PC-9 (cell line): ENCODE results near the gene CIBAR2. TPM values are rescaled to one million over a fixed set of nuclear protein-coding genes. Genes with fewer than 3 reads are reported as not detected.

ENCODE experiments used
- BruUV-seq: library from RNA; stranded (reverse); fragments of 400-500 nt; replicated peaks from 2 replicates; lab custom pipeline; 2021; lab: Mats Ljungman, UMichigan
- CTCF ChIA-PET: fragments of 300-600 bp; sonication (Branson Sonifier 250); formaldehyde crosslinking; loops from one replicate; lab custom pipeline; 2022; ENCODE audit warnings: antibody characterized with exemption; lab: Charles Lee
- POLR2A ChIA-PET: fragments of 300-600 bp; sonication (Branson Sonifier 250); formaldehyde crosslinking; loops from one replicate; lab custom pipeline; 2022; ENCODE audit warnings: antibody characterized with exemption; ENCODE audit not compliant: unreplicated experiment; lab: Charles Lee
- DNase-seq, 2 experiments: peaks; one replicate each; pipeline versions ENCODE4 v3.0.0 to v3.0.0-alpha.2; 2015 to 2022; ENCODE audit warnings: mixed read lengths in 1 of 2
- H2AFZ ChIP-seq: fragments of 200-600 bp; sonication (generic); 2 replicates; pipeline ENCODE4 v1.8.1; 2017; ENCODE audit warnings: antibody characterized with exemption
- H3F3A ChIP-seq: fragments of 200-600 bp; sonication (generic); 2 replicates; pipeline ENCODE4 v1.8.1; 2017; ENCODE audit warnings: antibody characterized with exemption, mild to moderate bottlenecking, low read depth; ENCODE audit not compliant: insufficient read depth
- H3K27ac ChIP-seq: fragments of 200-600 bp; sonication (generic); 2 replicates; pipeline ENCODE4 v1.6.1; 2016; ENCODE audit warnings: mixed run types
- H3K27me3 ChIP-seq: fragments of 200-600 bp; sonication (generic); 2 replicates; pipeline ENCODE4 v1.6.1; 2016; ENCODE audit warnings: low read depth, mixed run types; ENCODE audit not compliant: insufficient read depth
- H3K36me3 ChIP-seq: fragments of 200-600 bp; sonication (generic); 2 replicates; pipeline ENCODE4 v1.6.1; 2016; ENCODE audit warnings: low read depth, mixed run types
- H3K4me1 ChIP-seq: fragments of 200-600 bp; sonication (generic); replicated peaks from 2 replicates; pipeline ENCODE4 v1.6.1; 2016; ENCODE audit warnings: mixed run types; ENCODE audit not compliant: insufficient read depth
- H3K4me2 ChIP-seq: fragments of 200-600 bp; sonication (generic); 2 replicates; pipeline ENCODE4 v1.6.1; 2017; ENCODE audit warnings: mixed run types
- H3K4me3 ChIP-seq: fragments of 200-600 bp; sonication (generic); 2 replicates; pipeline ENCODE4 v1.6.1; 2016; ENCODE audit warnings: mixed run types
- H3K79me2 ChIP-seq: fragments of 200-600 bp; sonication (generic); 2 replicates; pipeline ENCODE4 v1.6.1; 2017; ENCODE audit warnings: low read depth, mixed run types
- H3K9me2 ChIP-seq: fragments of 200-600 bp; sonication (generic); 2 replicates; pipeline ENCODE4 v1.8.1; 2017; ENCODE audit warnings: mild to moderate bottlenecking; ENCODE audit not compliant: insufficient read depth
- H3K9me3 ChIP-seq: fragments of 200-600 bp; sonication (generic); 2 replicates; pipeline ENCODE4 v1.8.1; 2016; ENCODE audit warnings: low read depth; ENCODE audit not compliant: insufficient read depth
- H4K20me1 ChIP-seq: fragments of 200-600 bp; sonication (generic); 2 replicates; pipeline ENCODE4 v1.8.1; 2017; ENCODE audit not compliant: insufficient read depth
- CTCF ChIP-seq: fragments of 200-600 bp; sonication (generic); conservative IDR thresholded peaks from 2 replicates; pipeline ENCODE4 v1.6.1; 2017; ENCODE audit warnings: mixed run types, antibody characterized with exemption, mild to moderate bottlenecking, moderate library complexity
- EZH2 ChIP-seq: fragments of 200-600 bp; sonication (generic); IDR thresholded peaks from 2 replicates; pipeline ENCODE4 v1.8.0; 2017; ENCODE audit warnings: antibody characterized with exemption, low read depth
- intact Hi-C: fragments of 100-400 bp; cut with micrococcal nuclease; formaldehyde crosslinking; loops from one replicate; pipeline ENCODE4 v1.10.0; 2022; ENCODE audit not compliant: unreplicated experiment
- total RNA-seq: library from RNA; stranded (reverse); gene quantifications from 2 replicates; pipeline ENCODE4 v1.2.3, GENCODE V29; 2021

CIBAR2 gene
- total RNA-seq, 1 experiment from 2014 or later, result not detected

- H3K9me3 ChIP-seq, result no peaks in the 10 kb centered on the region
- no peak overlapping the region for H2AFZ ChIP-seq
- no peaks in the 10 kb centered on the region for H3F3A ChIP-seq
- no peaks in the 10 kb centered on the region for H3K79me2 ChIP-seq
- intact Hi-C loops, result no loop called here
- no peak overlapping the region for H3K4me2 ChIP-seq
- H3K27me3 ChIP-seq, result no peaks in the 10 kb centered on the region
- TF ChIP-seq CTCF, result no peak
- no peak for TF ChIP-seq EZH2
- DNase-seq, result no peak
- H3K4me1 ChIP-seq, result no peaks in the 10 kb centered on the region
- no TSS peak for BruUV-seq
- no peaks in the 10 kb centered on the region for H3K36me3 ChIP-seq
- H4K20me1 ChIP-seq, result no peaks in the 10 kb centered on the region
- no peaks in the 10 kb centered on the region for H3K9me2 ChIP-seq
- ChIA-PET POLR2A (interaction anchor here (0.6 kb wide), 1 partner anchor 487 kb away, joined by 10 read pairs; no protein-coding TSS in a partner anchor), CTCF (interaction anchor here (0.6 kb wide), 1 partner anchor 24 kb away, joined by 5 read pairs; no protein-coding TSS in a partner anchor)
- no peak overlapping the region for H3K27ac ChIP-seq
- H3K4me3 ChIP-seq, result no peak overlapping the region
Observed at GRCh38 chr16:85078952-85079351, 33.3 kb downstream of the CIBAR2 start.

GRCh38 chr16:85078226-85078625 lies 34.0 kb downstream of the CIBAR2 start:
- CTCF ChIA-PET, result no interaction called here
- H3K9me2 ChIP-seq, result no peaks in the 10 kb centered on the region
- POLR2A ChIA-PET, result no interaction called here
- no TSS peak for BruUV-seq
- H3K4me1 ChIP-seq, result no peaks in the 10 kb centered on the region
- no peak for DNase-seq
- no peak overlapping the region for H3K27ac ChIP-seq
- no peaks in the 10 kb centered on the region for H3K9me3 ChIP-seq
- H3F3A ChIP-seq, result no peaks in the 10 kb centered on the region
- no peaks in the 10 kb centered on the region for H3K27me3 ChIP-seq
- no peak overlapping the region for H2AFZ ChIP-seq
- intact Hi-C loops, result no loop called here
- TF ChIP-seq EZH2, result no peak
- TF ChIP-seq CTCF, result no peak
- no peak overlapping the region for H3K4me2 ChIP-seq
- H4K20me1 ChIP-seq, result no peaks in the 10 kb centered on the region
- H3K79me2 ChIP-seq, result no peaks in the 10 kb centered on the region
- no peaks in the 10 kb centered on the region for H3K36me3 ChIP-seq
- H3K4me3 ChIP-seq, result no peak overlapping the region

GRCh38 chr16:85077576-85078125 lies 34.6 kb downstream of the CIBAR2 start:
- no peaks in the 10 kb centered on the region for H3K9me2 ChIP-seq
- no peaks in the 10 kb centered on the region for H3K36me3 ChIP-seq
- TF ChIP-seq EZH2, result no peak
- no peaks in the 10 kb centered on the region for H3K27me3 ChIP-seq
- no peak overlapping the region for H2AFZ ChIP-seq
- H3K79me2 ChIP-seq, result no peaks in the 10 kb centered on the region
- no peak overlapping the region for H3K4me3 ChIP-seq
- ChIA-PET POLR2A (no interaction called here), CTCF (no interaction called here)
- no peaks in the 10 kb centered on the region for H3K4me1 ChIP-seq
- H3K9me3 ChIP-seq, result no peaks in the 10 kb centered on the region
- no TSS peak for BruUV-seq
- no peak overlapping the region for H3K4me2 ChIP-seq
- intact Hi-C loops, result no loop called here
- no peaks in the 10 kb centered on the region for H3F3A ChIP-seq
- H3K27ac ChIP-seq, result no peak overlapping the region
- H4K20me1 ChIP-seq, result no peaks in the 10 kb centered on the region
- no peak for DNase-seq

GRCh38 chr16:85077039-85077438 lies 35.2 kb downstream of the CIBAR2 start:
- ChIA-PET CTCF (no interaction called here), POLR2A (no interaction called here)
- BruUV-seq, result no TSS peak
- H3K27me3 ChIP-seq, result no peaks in the 10 kb centered on the region
- no peaks in the 10 kb centered on the region for H3F3A ChIP-seq
- intact Hi-C loops, result no loop called here
- no peak overlapping the region for H3K4me2 ChIP-seq
- no peak overlapping the region for H2AFZ ChIP-seq
- H4K20me1 ChIP-seq, result no peaks in the 10 kb centered on the region
- no peak overlapping the region for H3K27ac ChIP-seq
- no peaks in the 10 kb centered on the region for H3K9me3 ChIP-seq
- H3K4me3 ChIP-seq, result no peak overlapping the region
- H3K9me2 ChIP-seq, result no peaks in the 10 kb centered on the region
- no peaks in the 10 kb centered on the region for H3K79me2 ChIP-seq
- no peaks in the 10 kb centered on the region for H3K4me1 ChIP-seq
- no peaks in the 10 kb centered on the region for H3K36me3 ChIP-seq
- no peak for DNase-seq
- TF ChIP-seq CTCF (no peak), EZH2 (no peak)
